ENCODE measurements around the gene SPATS2. TPM values are rescaled to one million over a fixed set of nuclear protein-coding genes. Genes with fewer than 3 reads are reported as not detected.

SPATS2 gene
- total RNA-seq, 2 experiments from 2014 or later = 8.7 to 9.6 TPM

- intact Hi-C loops (cut with micrococcal nuclease) = no loop called here
- no peaks in the 10 kb centered on the region for H3K9me3 Mint-ChIP-seq
- no peaks in the 10 kb centered on the region for H3K36me3 Mint-ChIP-seq (ENCODE audit: low read depth)
- no peak overlapping the region for H3K27ac Mint-ChIP-seq
- H3K4me1 Mint-ChIP-seq (ENCODE audit: low read depth) = peaks cover 12% of the 10 kb centered on the region
- no peak overlapping the region for H3K4me3 Mint-ChIP-seq
- no peak for DNase-seq
- no peaks in the 10 kb centered on the region for H3K27me3 Mint-ChIP-seq (ENCODE audit: low read depth)
- CTCF ChIA-PET = interaction anchor here (1.0 to 2.1 kb wide), 2 partner anchors 8 to 98 kb away, joined by 6 to 7 read pairs; no protein-coding TSS in a partner anchor
Measured at GRCh38 chr12:49456131-49456679, 88.9 kb downstream of the SPATS2 start.

- H3K4me1 Mint-ChIP-seq (ENCODE audit: low read depth) = no peaks in the 10 kb centered on the region
- H3K9me3 Mint-ChIP-seq = no peaks in the 10 kb centered on the region
- intact Hi-C loops (cut with micrococcal nuclease) = no loop called here
- H3K27ac Mint-ChIP-seq = no peak overlapping the region
- no peaks in the 10 kb centered on the region for H3K27me3 Mint-ChIP-seq (ENCODE audit: low read depth)
- no peak for DNase-seq
- CTCF ChIA-PET = interaction anchor here (0.6 kb wide), 1 partner anchor 159 kb away, joined by 3 read pairs; no protein-coding TSS in a partner anchor
- peaks cover 2% of the 10 kb centered on the region for H3K36me3 Mint-ChIP-seq (ENCODE audit: low read depth)
- H3K4me3 Mint-ChIP-seq = no peak overlapping the region
Measured at GRCh38 chr12:49458816-49459215, 91.6 kb downstream of the SPATS2 start.

GRCh38 chr12:49461221-49461620, 94.0 kb downstream of the SPATS2 start:
- no peak for DNase-seq
- no peaks in the 10 kb centered on the region for H3K27me3 Mint-ChIP-seq (ENCODE audit: low read depth)
- H3K36me3 Mint-ChIP-seq (ENCODE audit: low read depth) = peaks cover 2% of the 10 kb centered on the region
- no peak overlapping the region for H3K27ac Mint-ChIP-seq
- no peak overlapping the region for H3K4me3 Mint-ChIP-seq
- intact Hi-C loops (cut with micrococcal nuclease) = no loop called here
- no peaks in the 10 kb centered on the region for H3K9me3 Mint-ChIP-seq
- H3K4me1 Mint-ChIP-seq (ENCODE audit: low read depth) = no peaks in the 10 kb centered on the region
- CTCF ChIA-PET = interaction anchor here (0.8 kb wide), 1 partner anchor 172 kb away, joined by 3 read pairs; no protein-coding TSS in a partner anchor

GRCh38 chr12:49462083-49462744, 95.0 kb downstream of the SPATS2 start:
- no peaks in the 10 kb centered on the region for H3K27me3 Mint-ChIP-seq (ENCODE audit: low read depth)
- H3K27ac Mint-ChIP-seq = no peak overlapping the region
- no peaks in the 10 kb centered on the region for H3K4me1 Mint-ChIP-seq (ENCODE audit: low read depth)
- no peak overlapping the region for H3K4me3 Mint-ChIP-seq
- H3K9me3 Mint-ChIP-seq = no peaks in the 10 kb centered on the region
- CTCF ChIA-PET = interaction anchor here (0.6 to 0.9 kb wide), 2 partner anchors 19 to 70 kb away, joined by 3 to 5 read pairs; no protein-coding TSS in a partner anchor
- H3K36me3 Mint-ChIP-seq (ENCODE audit: low read depth) = peaks cover 2% of the 10 kb centered on the region
- intact Hi-C loops (cut with micrococcal nuclease) = no loop called here
- DNase-seq = no peak

- intact Hi-C loops (cut with micrococcal nuclease) = no loop called here
- H3K9me3 Mint-ChIP-seq = no peaks in the 10 kb centered on the region
- H3K27me3 Mint-ChIP-seq (ENCODE audit: low read depth) = no peaks in the 10 kb centered on the region
- DNase-seq = no peak
- CTCF ChIA-PET = no interaction called here
- H3K36me3 Mint-ChIP-seq (ENCODE audit: low read depth) = peaks cover 2% of the 10 kb centered on the region
- H3K4me1 Mint-ChIP-seq (ENCODE audit: low read depth) = no peaks in the 10 kb centered on the region
- no peak overlapping the region for H3K4me3 Mint-ChIP-seq
- no peak overlapping the region for H3K27ac Mint-ChIP-seq
Measured at GRCh38 chr12:49465132-49465531, 97.9 kb downstream of the SPATS2 start.

GRCh38 chr12:49470986-49471385, 103.7 kb downstream of the SPATS2 start:
- Mint-ChIP-seq H3K4me3 (no peak overlapping the region), H3K36me3 (ENCODE audit: low read depth) (no peaks in the 10 kb centered on the region), H3K27ac (no peak overlapping the region), H3K27me3 (ENCODE audit: low read depth) (no peaks in the 10 kb centered on the region), H3K4me1 (ENCODE audit: low read depth) (no peaks in the 10 kb centered on the region), H3K9me3 (no peaks in the 10 kb centered on the region)
- no peak for DNase-seq
- CTCF ChIA-PET = interaction anchor here (0.6 to 1.4 kb wide), 5 partner anchors 13 to 572 kb away, joined by 3 to 7 read pairs (median 3); no protein-coding TSS in a partner anchor
- intact Hi-C loops (cut with micrococcal nuclease) = no loop called here

- intact Hi-C loops (cut with micrococcal nuclease) = no loop called here
- no peak for DNase-seq
- no peak overlapping the region for H3K27ac Mint-ChIP-seq
- H3K4me1 Mint-ChIP-seq (ENCODE audit: low read depth) = peaks cover 2% of the 10 kb centered on the region
- no peaks in the 10 kb centered on the region for H3K36me3 Mint-ChIP-seq (ENCODE audit: low read depth)
- no peaks in the 10 kb centered on the region for H3K27me3 Mint-ChIP-seq (ENCODE audit: low read depth)
- H3K4me3 Mint-ChIP-seq = no peak overlapping the region
- CTCF ChIA-PET = interaction anchor here (0.6 to 1.4 kb wide), 2 partner anchors 25 to 113 kb away, joined by 3 to 7 read pairs; no protein-coding TSS in a partner anchor
- no peaks in the 10 kb centered on the region for H3K9me3 Mint-ChIP-seq
Measured at GRCh38 chr12:49471557-49471956, 104.3 kb downstream of the SPATS2 start.

GRCh38 chr12:49476091-49476490, 108.8 kb downstream of the SPATS2 start:
- CTCF ChIA-PET = interaction anchor here (1.2 kb wide), 1 partner anchor 117 kb away, joined by 5 read pairs; no protein-coding TSS in a partner anchor
- no peaks in the 10 kb centered on the region for H3K36me3 Mint-ChIP-seq (ENCODE audit: low read depth)
- H3K27ac Mint-ChIP-seq = no peak overlapping the region
- no peaks in the 10 kb centered on the region for H3K27me3 Mint-ChIP-seq (ENCODE audit: low read depth)
- H3K9me3 Mint-ChIP-seq = no peaks in the 10 kb centered on the region
- peaks cover 11% of the 10 kb centered on the region for H3K4me1 Mint-ChIP-seq (ENCODE audit: low read depth)
- intact Hi-C loops (cut with micrococcal nuclease) = no loop called here
- no peak overlapping the region for H3K4me3 Mint-ChIP-seq
- no peak for DNase-seq

GRCh38 chr12:49478949-49479664, 111.8 kb downstream of the SPATS2 start:
- no peak overlapping the region for H3K4me3 Mint-ChIP-seq
- intact Hi-C loops (cut with micrococcal nuclease) = no loop called here
- no peak overlapping the region for H3K27ac Mint-ChIP-seq
- H3K36me3 Mint-ChIP-seq (ENCODE audit: low read depth) = no peaks in the 10 kb centered on the region
- CTCF ChIA-PET = no interaction called here
- H3K9me3 Mint-ChIP-seq = no peaks in the 10 kb centered on the region
- no peaks in the 10 kb centered on the region for H3K27me3 Mint-ChIP-seq (ENCODE audit: low read depth)
- no peak for DNase-seq
- peaks cover 11% of the 10 kb centered on the region for H3K4me1 Mint-ChIP-seq (ENCODE audit: low read depth)

- CTCF ChIA-PET = interaction anchor here (0.6 to 1.5 kb wide), 4 partner anchors 29 to 124 kb away, joined by 3 to 6 read pairs (median 4); no protein-coding TSS in a partner anchor
- no peak overlapping the region for H3K27ac Mint-ChIP-seq
- intact Hi-C loops (cut with micrococcal nuclease) = no loop called here
- no peak overlapping the region for H3K4me3 Mint-ChIP-seq
- H3K9me3 Mint-ChIP-seq = no peaks in the 10 kb centered on the region
- no peak for DNase-seq
- no peaks in the 10 kb centered on the region for H3K27me3 Mint-ChIP-seq (ENCODE audit: low read depth)
- H3K36me3 Mint-ChIP-seq (ENCODE audit: low read depth) = no peaks in the 10 kb centered on the region
- peaks cover 2% of the 10 kb centered on the region for H3K4me1 Mint-ChIP-seq (ENCODE audit: low read depth)
Measured at GRCh38 chr12:49482095-49483051, 115.1 kb downstream of the SPATS2 start.

- CTCF ChIA-PET = interaction anchor here (0.6 to 1.5 kb wide), 6 partner anchors 13 to 126 kb away, joined by 3 to 6 read pairs (median 4); no protein-coding TSS in a partner anchor
- intact Hi-C loops (cut with micrococcal nuclease) = no loop called here
- Mint-ChIP-seq H3K36me3 (ENCODE audit: low read depth) (no peaks in the 10 kb centered on the region), H3K9me3 (no peaks in the 10 kb centered on the region), H3K4me1 (ENCODE audit: low read depth) (no peaks in the 10 kb centered on the region), H3K4me3 (no peak overlapping the region), H3K27me3 (ENCODE audit: low read depth) (no peaks in the 10 kb centered on the region), H3K27ac (no peak overlapping the region)
- DNase-seq = no peak
Measured at GRCh38 chr12:49483619-49484018, 116.4 kb downstream of the SPATS2 start.
